ENCODE results near the gene U2AF1L4.

- TF ChIP-seq CTCF (IDR thresholded peaks at IDR 0.05; ENCODE audit: poor library complexity, severe bottlenecking), result no peak
- TF ChIP-seq TAF1 (IDR thresholded peaks at IDR 0.05; ENCODE audit: low read depth), result no peak
- no peak for TF ChIP-seq EZH2 (IDR thresholded peaks at IDR 0.05; ENCODE audit: borderline replicate concordance, insufficient read depth, low read length, poor library complexity, severe bottlenecking)
- no peak for TF ChIP-seq POLR2AphosphoS5 (IDR thresholded peaks at IDR 0.05)
- TF ChIP-seq SMC3 (conservative IDR thresholded peaks at IDR 0.05; ENCODE audit: poor library complexity), result no peak
Measured at GRCh38 chr19:35731353-35731752, 13.9 kb downstream of the U2AF1L4 start.
